H9 (cell line): ENCODE results near the gene LCE3E. TPM values are rescaled to one million over a fixed set of nuclear protein-coding genes. Genes with fewer than 3 reads are reported as not detected.

ENCODE experiments used
- DNase-seq: peaks from one replicate; pipeline ENCODE4 v3.0.0-alpha.2; 2017
- H2AFZ ChIP-seq: one replicate; pipeline ENCODE4 v1.6.1; 2013; ENCODE audit warnings: mild to moderate bottlenecking, low read length, control low read depth, moderate library complexity
- H2AK5ac ChIP-seq: 2 replicates; pipeline ENCODE4 v1.6.1; 2013; ENCODE audit warnings: low read length, control low read depth, mixed read lengths; ENCODE audit not compliant: insufficient read length
- H2BK120ac ChIP-seq: one replicate; pipeline ENCODE4 v1.6.1; 2013; ENCODE audit warnings: low read depth, mild to moderate bottlenecking, low read length, control low read depth, inconsistent platforms; ENCODE audit not compliant: poor library complexity, severe bottlenecking
- H2BK12ac ChIP-seq: 2 replicates; pipeline ENCODE4 v1.6.1; 2013; ENCODE audit warnings: low read length, control low read depth, mixed read lengths, low read depth; ENCODE audit not compliant: insufficient read length
- H2BK15ac ChIP-seq: 2 replicates; pipeline ENCODE4 v1.6.1; 2013; ENCODE audit warnings: low read depth, low read length, control low read depth
- H2BK20ac ChIP-seq: one replicate; pipeline ENCODE4 v1.6.1; 2013; ENCODE audit warnings: low read depth, mild to moderate bottlenecking, low read length, control low read depth, inconsistent platforms; ENCODE audit not compliant: poor library complexity, severe bottlenecking
- H2BK5ac ChIP-seq: 2 replicates; pipeline ENCODE4 v1.6.1; 2013; ENCODE audit warnings: low read length, control low read depth, mixed read lengths; ENCODE audit not compliant: insufficient read length
- H3K14ac ChIP-seq: 2 replicates; pipeline ENCODE4 v1.6.1; 2013; ENCODE audit warnings: low read length, control low read depth; ENCODE audit not compliant: insufficient read depth
- H3K18ac ChIP-seq: 2 replicates; pipeline ENCODE4 v1.6.1; 2013; ENCODE audit warnings: low read depth, mild to moderate bottlenecking, mixed read lengths, low read length, control low read depth; ENCODE audit not compliant: insufficient read length
- H3K23ac ChIP-seq: 2 replicates; pipeline ENCODE4 v1.6.1; 2013; ENCODE audit warnings: low read length, control low read depth, mixed read lengths, low read depth; ENCODE audit not compliant: insufficient read length
- H3K23me2 ChIP-seq: 2 replicates; pipeline ENCODE4 v1.6.1; 2013; ENCODE audit warnings: low read depth, mild to moderate bottlenecking, mixed read lengths, low read length, control low read depth; ENCODE audit not compliant: insufficient read length, poor library complexity, severe bottlenecking
- H3K27ac ChIP-seq: 2 replicates; pipeline ENCODE4 v1.5.1; 2013; ENCODE audit warnings: low read length, control low read depth, mixed read lengths, low read depth; ENCODE audit not compliant: insufficient read length
- H3K27me3 ChIP-seq: 2 replicates; pipeline ENCODE4 v1.6.1; 2013; ENCODE audit warnings: low read length, control low read depth, inconsistent platforms; ENCODE audit not compliant: insufficient read depth
- H3K4ac ChIP-seq: 2 replicates; pipeline ENCODE4 v1.6.1; 2013; ENCODE audit warnings: low read depth, mild to moderate bottlenecking, control low read depth, inconsistent platforms, low read length, moderate library complexity
- H3K4me1 ChIP-seq: 2 replicates; pipeline ENCODE4 v1.6.1; 2013; ENCODE audit warnings: low read length, control low read depth, inconsistent platforms; ENCODE audit not compliant: insufficient read depth
- H3K4me2 ChIP-seq: 2 replicates; pipeline ENCODE4 v1.6.1; 2013; ENCODE audit warnings: low read length, control low read depth, mixed read lengths; ENCODE audit not compliant: insufficient read length, insufficient read depth
- H3K56ac ChIP-seq: 2 replicates; pipeline ENCODE4 v1.6.1; 2013; ENCODE audit warnings: low read depth, mild to moderate bottlenecking, mixed read lengths, low read length, control low read depth; ENCODE audit not compliant: insufficient read length
- H3K79me1 ChIP-seq: 2 replicates; pipeline ENCODE4 v1.6.1; 2013; ENCODE audit warnings: low read depth, mild to moderate bottlenecking, moderate library complexity, low read length, control low read depth, inconsistent platforms; ENCODE audit not compliant: insufficient read depth, poor library complexity, severe bottlenecking
- H3K79me2 ChIP-seq: 2 replicates; pipeline ENCODE4 v1.6.1; 2013; ENCODE audit warnings: low read length, control low read depth, inconsistent platforms; ENCODE audit not compliant: insufficient read depth
- H3K9ac ChIP-seq: 2 replicates; pipeline ENCODE4 v1.6.1; 2013; ENCODE audit warnings: low read length, control low read depth, mixed read lengths; ENCODE audit not compliant: insufficient read length; ENCODE audit errors: extremely low read depth
- H3K9me3 ChIP-seq: one replicate; pipeline ENCODE4 v1.6.1; 2013; ENCODE audit warnings: low read depth, low read length, inconsistent platforms; ENCODE audit not compliant: control insufficient read depth
- H3T11ph ChIP-seq: one replicate; pipeline ENCODE4 v1.6.1; 2013; ENCODE audit warnings: mild to moderate bottlenecking, low read length, control low read depth, inconsistent platforms
- H4K20me1 ChIP-seq: one replicate; pipeline ENCODE4 v1.6.1; 2013; ENCODE audit not compliant: control insufficient read depth, insufficient read length, insufficient read depth
- H4K5ac ChIP-seq: 2 replicates; pipeline ENCODE4 v1.6.1; 2013; ENCODE audit warnings: low read depth, mild to moderate bottlenecking, mixed read lengths, low read length, control low read depth; ENCODE audit not compliant: insufficient read length
- H4K8ac ChIP-seq: replicated peaks from 2 replicates; pipeline ENCODE4 v1.6.1; 2013; ENCODE audit warnings: low read length, control low read depth, mixed read lengths, low read depth; ENCODE audit not compliant: insufficient read length
- H4K91ac ChIP-seq: 2 replicates; pipeline ENCODE4 v1.6.1; 2013; ENCODE audit warnings: low read depth, mild to moderate bottlenecking, moderate library complexity, mixed read lengths, low read length, control low read depth; ENCODE audit not compliant: insufficient read length
- H3K27ac Mint-ChIP-seq, 3 experiments: 2 replicates in 2 of 3; 3 replicates in 1 of 3; pipeline ENCODE4 v1.8.0; 2020 to 2021; ENCODE audit warnings: mixed read lengths in 3 of 3, mild to moderate bottlenecking in 1 of 3, moderate library complexity in 1 of 3
- H3K27me3 Mint-ChIP-seq: 2 replicates; pipeline ENCODE4 v1.8.0; 2021; ENCODE audit warnings: low read depth, mild to moderate bottlenecking, moderate library complexity, mixed read lengths
- H3K36me3 Mint-ChIP-seq, 3 experiments: 2 replicates in 2 of 3; 3 replicates in 1 of 3; pipeline ENCODE4 v1.8.0; 2020 to 2021; ENCODE audit warnings: low read depth in 3 of 3, mixed read lengths in 3 of 3; ENCODE audit not compliant: insufficient read depth in 1 of 3
- H3K4me1 Mint-ChIP-seq, 2 experiments: 2 replicates each; pipeline ENCODE4 v1.8.0; 2020; ENCODE audit warnings: mixed read lengths in 2 of 2
- H3K4me3 Mint-ChIP-seq, 2 experiments: 2 replicates in 1 of 2; 3 replicates in 1 of 2; pipeline ENCODE4 v1.8.0; 2020 to 2021; ENCODE audit warnings: mild to moderate bottlenecking in 2 of 2, mixed read lengths in 2 of 2, moderate library complexity in 1 of 2
- H3K9me3 Mint-ChIP-seq, 2 experiments: 2 replicates in 1 of 2; 3 replicates in 1 of 2; pipeline ENCODE4 v1.8.0; 2020; ENCODE audit warnings: mild to moderate bottlenecking in 2 of 2, mixed read lengths in 2 of 2, moderate library complexity in 1 of 2
- WGBS: extraction: QIAGEN DNeasy Blood & Tissue Kit; methylation state at CpG from one replicate; pipeline ENCODE4 v1.1.7; 2013; ENCODE audit warnings: missing lambda C conversion rate, low lambda C conversion rate, mixed read lengths; ENCODE audit not compliant: insufficient read length; ENCODE audit errors: extremely low coverage; 5-methylcytosine and 5-hydroxymethylcytosine counted together
- total RNA-seq: library from RNA; stranded (reverse); gene quantifications from 2 replicates; pipeline ENCODE4 v1.2.1, GENCODE V29; 2021
- TF ChIP-seq, protein P1 (sequence below): fragments of 200-600 bp; sonication (generic); conservative IDR thresholded peaks from 3 replicates; pipeline ENCODE4 v1.8.0; 2021; ENCODE audit warnings: antibody characterized with exemption, mild to moderate bottlenecking

The LCE3E gene
- total RNA-seq, 1 experiment from 2014 or later, result not detected

DNA sequence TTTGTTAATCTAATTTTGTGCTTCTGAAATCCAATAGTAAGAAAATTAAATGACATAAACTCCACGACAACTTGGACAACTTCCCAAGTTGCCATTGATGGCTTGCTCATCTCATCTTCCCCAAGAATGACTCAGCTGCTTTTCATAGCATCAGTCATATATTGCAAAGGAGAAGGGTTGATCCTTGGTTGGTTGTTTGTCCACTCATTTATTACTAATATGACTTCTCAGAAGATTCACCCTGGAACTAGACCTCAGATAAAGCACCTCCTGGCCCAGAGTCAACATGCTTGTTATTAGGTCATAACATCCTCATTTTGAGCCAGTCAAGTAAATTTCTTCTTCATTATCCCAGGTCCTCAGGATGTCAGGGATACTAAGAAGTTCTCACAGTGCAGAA, 16.1 kb upstream of the LCE3E start:
- Histone ChIP-seq H3K9ac (no peak overlapping the region), H4K8ac (no peak overlapping the region), H2BK15ac (no peak overlapping the region), H2BK120ac (no peak overlapping the region), H3K4ac (no peak overlapping the region), H4K91ac (no peak overlapping the region), H2AFZ (no peak overlapping the region), H4K5ac (no peak overlapping the region), H2BK5ac (no peak overlapping the region), H3K27ac (no peak overlapping the region), H2AK5ac (no peak overlapping the region), H3K9me3 (peaks cover 53% of the 10 kb centered on the region), H3K23me2 (no peaks in the 10 kb centered on the region), H3T11ph (no peak overlapping the region), H3K56ac (no peak overlapping the region), H3K4me2 (no peak overlapping the region), H2BK12ac (no peak overlapping the region), H4K20me1 (no peaks in the 10 kb centered on the region), H3K27me3 (no peaks in the 10 kb centered on the region), H3K14ac (no peak overlapping the region), H2BK20ac (no peak overlapping the region), H3K79me2 (no peaks in the 10 kb centered on the region), H3K79me1 (no peaks in the 10 kb centered on the region), H3K23ac (no peak overlapping the region), H3K18ac (no peak overlapping the region), H3K4me1 (no peaks in the 10 kb centered on the region)
- Mint-ChIP-seq H3K4me1 (no peaks in the 10 kb centered on the region), H3K27ac (no peak overlapping the region), H3K9me3 (peaks cover 79 to 90% of the 10 kb centered on the region in 2 experiments), H3K27me3 (peaks cover 3% of the 10 kb centered on the region), H3K4me3 (no peak overlapping the region), H3K36me3 (peaks cover 0 to 13% (median 4%) of the 10 kb centered on the region in 3 experiments; a peak in 5 of 7 replicates)
- TF ChIP-seq, protein P1, sequence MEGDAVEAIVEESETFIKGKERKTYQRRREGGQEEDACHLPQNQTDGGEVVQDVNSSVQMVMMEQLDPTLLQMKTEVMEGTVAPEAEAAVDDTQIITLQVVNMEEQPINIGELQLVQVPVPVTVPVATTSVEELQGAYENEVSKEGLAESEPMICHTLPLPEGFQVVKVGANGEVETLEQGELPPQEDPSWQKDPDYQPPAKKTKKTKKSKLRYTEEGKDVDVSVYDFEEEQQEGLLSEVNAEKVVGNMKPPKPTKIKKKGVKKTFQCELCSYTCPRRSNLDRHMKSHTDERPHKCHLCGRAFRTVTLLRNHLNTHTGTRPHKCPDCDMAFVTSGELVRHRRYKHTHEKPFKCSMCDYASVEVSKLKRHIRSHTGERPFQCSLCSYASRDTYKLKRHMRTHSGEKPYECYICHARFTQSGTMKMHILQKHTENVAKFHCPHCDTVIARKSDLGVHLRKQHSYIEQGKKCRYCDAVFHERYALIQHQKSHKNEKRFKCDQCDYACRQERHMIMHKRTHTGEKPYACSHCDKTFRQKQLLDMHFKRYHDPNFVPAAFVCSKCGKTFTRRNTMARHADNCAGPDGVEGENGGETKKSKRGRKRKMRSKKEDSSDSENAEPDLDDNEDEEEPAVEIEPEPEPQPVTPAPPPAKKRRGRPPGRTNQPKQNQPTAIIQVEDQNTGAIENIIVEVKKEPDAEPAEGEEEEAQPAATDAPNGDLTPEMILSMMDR, result no peak
- no peak for DNase-seq
- WGBS, result no CpG with 5 or more reads among the region's 1 CpG
